Hematopoietic multipotent progenitor cell (in vitro differentiated cells): ENCODE results near the gene TRPC6. TPM values are rescaled to one million over a fixed set of nuclear protein-coding genes. Genes with fewer than 3 reads are reported as not detected.
"Not testable (repeated sequence)": the region's sequence is repeated elsewhere in the genome, so short reads cannot be mapped to it uniquely, and the experiment has no call there.

Experiments used
- DNase-seq, 3 donors: peaks; one replicate each; pipeline ENCODE4 v3.0.0-alpha.2; 2011 to 2015; ENCODE audit warnings: low read depth in 2 of 3, low spot score in 2 of 3
- total RNA-seq: library from RNA; depleted of rRNA; stranded (reverse); fragments of >200 nt; gene quantifications from one replicate; pipeline ENCODE4 v1.2.3, GENCODE V29; 2012

TRPC6 gene
- total RNA-seq, 1 donor = 0.27 TPM

DNA sequence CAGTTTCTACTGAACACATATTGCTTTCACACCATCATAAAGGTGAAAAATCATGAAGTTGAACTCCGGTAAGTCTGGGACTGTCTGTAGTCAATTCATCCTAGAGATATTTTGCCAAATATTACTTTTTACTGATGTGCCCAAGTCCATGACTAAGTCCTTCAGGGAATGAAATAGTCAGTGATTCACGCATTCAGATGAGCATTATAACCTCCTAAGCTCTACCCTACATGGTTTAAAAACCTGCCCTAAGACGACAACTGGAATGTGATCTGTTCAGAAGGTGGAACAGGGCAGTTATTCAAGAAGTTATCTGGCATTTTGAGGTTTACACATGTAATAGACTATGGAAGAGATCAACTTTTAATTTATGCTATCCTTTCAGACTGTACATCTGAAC lies 125.6 kb downstream of the TRPC6 start:
- no peak for DNase-seq

DNA sequence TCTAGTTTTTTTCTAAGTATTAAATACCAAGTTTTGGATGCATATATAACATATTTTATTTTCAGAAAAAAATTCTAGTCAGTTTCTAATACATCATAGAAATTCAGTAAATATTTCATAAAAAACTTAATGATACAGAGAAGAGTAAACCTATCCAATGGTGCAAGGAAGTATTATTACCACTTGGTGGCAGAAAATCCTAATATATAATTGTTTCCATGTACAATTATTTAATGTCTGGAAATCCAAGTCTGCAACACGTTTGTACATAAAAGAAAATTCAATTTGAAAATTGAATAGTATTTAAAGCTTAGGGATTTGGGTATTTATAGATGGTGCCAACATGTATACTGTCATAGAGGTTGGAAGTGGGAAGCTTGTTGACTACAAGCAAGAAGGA lies 127.0 kb downstream of the TRPC6 start:
- DNase-seq = peak in 2 of 3 donors; percentile 4 to 41

- no peak for DNase-seq
Measured at GRCh38 chr11:101453682-101454081, 130.1 kb downstream of the TRPC6 start.

- DNase-seq = no peak
Measured at GRCh38 chr11:101448881-101449442, 134.8 kb downstream of the TRPC6 start.

GRCh38 chr11:101446726-101447125 lies 137.1 kb downstream of the TRPC6 start:
- DNase-seq = no peak

- DNase-seq = no peak
Measured at GRCh38 chr11:101446238-101446637, 137.6 kb downstream of the TRPC6 start.

- DNase-seq = no peak
Measured at GRCh38 chr11:101445761-101446160, 138.0 kb downstream of the TRPC6 start.

GRCh38 chr11:101444851-101445250 lies 139.0 kb downstream of the TRPC6 start:
- DNase-seq = no peak

- peak in 2 of 3 donors; percentile 7 to 63 for DNase-seq
Measured at GRCh38 chr11:101444164-101444563, 139.6 kb downstream of the TRPC6 start.

DNA sequence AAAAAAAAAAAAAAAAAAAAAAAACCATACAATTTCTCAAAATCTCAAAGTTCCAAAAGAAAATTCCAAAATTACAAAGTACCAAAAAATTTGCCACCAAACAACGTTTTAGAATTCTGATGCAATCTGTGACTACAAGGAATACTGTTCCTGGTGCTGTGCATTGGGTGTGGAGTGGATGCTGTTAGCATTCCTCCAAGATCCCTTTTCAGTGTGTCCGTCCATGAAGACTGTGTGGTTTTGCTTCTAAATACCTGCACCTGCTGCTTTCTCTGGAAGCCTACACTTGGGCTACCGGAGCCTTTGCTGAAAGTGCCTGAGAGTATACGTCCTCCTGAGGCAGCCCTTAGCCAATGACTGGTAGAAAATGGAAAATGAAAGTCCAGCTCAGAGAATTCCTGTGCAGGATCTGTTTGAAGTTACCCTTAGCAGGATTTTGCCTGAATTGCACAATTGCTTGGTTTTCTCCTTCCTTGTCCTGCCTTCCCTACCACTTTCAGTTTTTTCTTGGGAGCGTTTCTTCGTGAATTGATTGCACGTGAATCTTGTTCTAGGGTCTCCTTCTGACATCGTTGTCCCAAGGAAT lies 140.8 kb downstream of the TRPC6 start:
- no peak for DNase-seq

- no peak for DNase-seq
Measured at GRCh38 chr11:101442171-101442570, 141.6 kb downstream of the TRPC6 start.

- DNase-seq = no peak
Measured at GRCh38 chr11:101441747-101442146, 142.1 kb downstream of the TRPC6 start.

- no peak for DNase-seq
Measured at GRCh38 chr11:101439488-101439887, 144.3 kb downstream of the TRPC6 start.

DNA sequence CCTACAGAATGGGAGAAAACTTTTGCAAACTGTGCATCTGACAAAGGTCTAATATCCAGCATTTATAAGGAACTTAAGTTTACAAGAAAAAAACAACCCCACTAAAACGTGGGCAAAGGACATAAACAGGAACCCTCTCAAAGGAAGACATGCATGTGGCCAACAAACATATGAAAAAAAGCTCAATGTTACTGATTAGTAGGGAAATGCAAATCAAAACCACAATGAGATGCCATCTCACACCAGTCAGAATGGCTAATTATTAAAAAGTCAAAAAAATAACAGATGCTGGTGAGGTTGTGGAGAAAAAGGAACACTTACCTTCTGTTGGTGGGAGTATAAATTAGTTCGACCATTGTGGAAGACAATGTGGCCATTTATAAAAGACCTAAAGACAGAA lies 145.1 kb downstream of the TRPC6 start:
- DNase-seq = not testable (repeated sequence)

DNA sequence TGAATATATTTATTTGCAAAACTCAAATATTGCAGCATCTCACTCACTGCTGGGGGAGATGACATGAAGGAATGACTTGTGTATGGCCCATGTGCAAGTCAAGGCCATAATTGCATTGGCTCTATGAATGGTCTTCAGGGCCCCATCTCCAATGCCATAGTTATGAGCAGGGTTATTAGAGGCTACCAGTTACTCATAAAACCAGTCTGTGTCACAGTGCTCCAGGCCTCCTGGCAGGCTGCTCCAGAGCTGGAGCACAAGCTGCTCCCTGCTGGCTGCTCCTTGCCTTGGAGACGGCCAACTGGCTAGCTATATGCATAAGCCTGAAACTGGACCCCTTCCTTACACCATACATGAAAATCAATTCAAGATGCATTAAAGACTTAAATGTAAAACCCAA lies 145.7 kb downstream of the TRPC6 start:
- no peak for DNase-seq

DNA sequence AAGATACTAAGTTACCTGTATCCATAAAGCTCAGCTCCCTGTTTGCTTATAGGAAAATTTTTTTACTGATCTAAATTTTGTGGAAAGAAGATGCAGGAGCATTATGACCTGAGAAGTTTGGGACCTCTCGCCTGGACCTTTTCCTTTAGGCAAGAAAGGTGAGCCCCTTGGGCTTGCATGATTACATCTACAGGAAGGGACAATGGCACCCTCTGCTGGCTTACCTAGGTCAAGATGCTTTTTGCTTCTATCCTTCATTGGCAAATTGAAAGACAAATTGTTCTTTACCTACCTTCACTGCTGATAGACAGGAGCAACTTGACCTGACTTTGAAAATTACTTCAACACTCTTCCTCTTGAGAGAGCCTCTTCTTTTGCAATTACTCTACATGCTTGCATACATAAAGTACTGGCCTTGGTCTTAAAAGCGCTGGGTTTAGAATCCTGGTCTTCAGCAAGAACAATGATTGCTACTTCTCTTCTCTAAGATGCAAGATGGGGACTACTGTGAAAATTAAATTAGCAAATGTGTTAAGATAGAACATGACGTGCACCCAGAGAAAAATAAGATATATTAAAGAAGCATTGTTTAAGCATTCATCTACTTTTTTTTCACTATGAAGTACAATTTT lies 147.2 kb downstream of the TRPC6 start:
- no peak for DNase-seq

DNA sequence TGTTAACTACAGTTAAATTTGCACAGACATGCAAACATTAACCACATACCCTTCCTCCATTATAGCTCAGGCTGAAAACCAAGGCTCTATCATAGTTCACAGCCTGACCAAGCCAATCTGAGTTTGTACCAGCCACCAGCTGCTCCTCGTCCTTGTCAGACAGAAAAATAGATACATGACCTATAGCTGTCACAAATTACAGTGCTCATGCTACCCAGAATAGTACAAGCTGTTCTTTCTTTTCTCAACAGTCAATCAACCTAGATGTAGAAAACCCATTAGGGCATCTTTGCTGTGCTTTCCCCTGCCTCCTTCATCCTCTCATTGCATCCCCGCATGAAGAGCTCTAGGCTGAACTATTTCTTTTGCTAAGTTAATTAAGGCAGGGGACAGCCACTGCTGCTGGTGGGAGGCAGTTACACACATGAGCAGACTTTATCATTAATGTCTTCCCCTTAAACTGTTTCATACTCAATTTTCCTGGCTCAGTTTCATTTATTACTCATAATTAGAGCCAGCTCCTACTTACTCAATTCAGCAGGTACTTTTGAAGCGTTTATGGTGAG lies 148.3 kb downstream of the TRPC6 start:
- DNase-seq = no peak

GRCh38 chr11:101434026-101434643 lies 149.7 kb downstream of the TRPC6 start:
- no peak for DNase-seq

DNA sequence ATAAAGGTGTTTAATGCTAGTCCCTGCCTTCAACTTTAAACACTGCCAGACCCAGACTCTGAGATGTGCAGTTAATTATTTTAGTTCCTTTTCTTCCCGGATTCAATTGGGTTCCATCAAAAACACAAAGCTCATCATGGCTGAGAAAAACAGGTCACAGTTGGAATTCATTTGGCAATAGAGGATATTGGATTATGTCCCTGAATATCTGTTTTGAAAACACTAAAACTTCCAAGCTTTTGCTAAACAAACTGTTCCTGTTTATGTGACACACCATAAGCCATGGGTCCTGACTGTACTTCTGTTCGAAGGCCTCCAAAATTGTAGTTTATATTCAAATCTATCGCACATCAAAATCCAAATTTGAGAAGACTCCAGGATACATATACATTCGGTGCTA lies 150.7 kb downstream of the TRPC6 start:
- no peak for DNase-seq

- no peak for DNase-seq
Measured at GRCh38 chr11:101429703-101430540, 153.9 kb downstream of the TRPC6 start.

DNA sequence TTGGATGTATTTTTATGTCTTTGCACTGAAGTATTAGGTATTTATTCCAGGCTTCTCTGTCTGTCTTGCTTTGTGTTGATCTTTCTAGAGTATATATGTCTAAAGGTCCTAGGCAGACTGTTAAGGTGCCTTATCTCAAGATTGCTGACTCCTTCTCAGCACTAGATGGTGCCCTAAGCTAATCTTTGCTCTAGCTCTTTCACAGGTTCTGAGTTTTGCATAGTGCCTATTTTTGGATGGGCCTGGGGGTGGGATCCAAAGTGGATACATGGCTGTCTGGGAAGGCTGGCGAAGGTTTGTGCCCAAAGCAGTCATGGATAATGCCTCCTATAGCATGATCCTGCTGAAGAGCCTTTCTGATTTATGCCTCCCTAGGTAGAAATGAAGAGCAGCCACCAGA lies 154.9 kb downstream of the TRPC6 start:
- DNase-seq = no peak
